PC-9 (cell line): ENCODE data around the gene CELSR3. TPM values are rescaled to one million over a fixed set of nuclear protein-coding genes. Genes with fewer than 3 reads are reported as not detected.

Experiments
- BruUV-seq: library from RNA; stranded (reverse); fragments of 400-500 nt; replicated peaks from 2 replicates; lab custom pipeline; 2021; lab: Mats Ljungman, UMichigan
- CTCF ChIA-PET: fragments of 300-600 bp; sonication (Branson Sonifier 250); formaldehyde crosslinking; loops from one replicate; lab custom pipeline; 2022; ENCODE audit warnings: antibody characterized with exemption; lab: Charles Lee
- POLR2A ChIA-PET: fragments of 300-600 bp; sonication (Branson Sonifier 250); formaldehyde crosslinking; loops from one replicate; lab custom pipeline; 2022; ENCODE audit warnings: antibody characterized with exemption; ENCODE audit not compliant: unreplicated experiment; lab: Charles Lee
- DNase-seq, 2 experiments: peaks; one replicate each; pipeline versions ENCODE4 v3.0.0 to v3.0.0-alpha.2; 2015 to 2022; ENCODE audit warnings: mixed read lengths in 1 of 2
- H2AFZ ChIP-seq: fragments of 200-600 bp; sonication (generic); 2 replicates; pipeline ENCODE4 v1.8.1; 2017; ENCODE audit warnings: antibody characterized with exemption
- H3F3A ChIP-seq: fragments of 200-600 bp; sonication (generic); 2 replicates; pipeline ENCODE4 v1.8.1; 2017; ENCODE audit warnings: antibody characterized with exemption, mild to moderate bottlenecking, low read depth; ENCODE audit not compliant: insufficient read depth
- H3K27ac ChIP-seq: fragments of 200-600 bp; sonication (generic); 2 replicates; pipeline ENCODE4 v1.6.1; 2016; ENCODE audit warnings: mixed run types
- H3K27me3 ChIP-seq: fragments of 200-600 bp; sonication (generic); 2 replicates; pipeline ENCODE4 v1.6.1; 2016; ENCODE audit warnings: low read depth, mixed run types; ENCODE audit not compliant: insufficient read depth
- H3K36me3 ChIP-seq: fragments of 200-600 bp; sonication (generic); 2 replicates; pipeline ENCODE4 v1.6.1; 2016; ENCODE audit warnings: low read depth, mixed run types
- H3K4me1 ChIP-seq: fragments of 200-600 bp; sonication (generic); replicated peaks from 2 replicates; pipeline ENCODE4 v1.6.1; 2016; ENCODE audit warnings: mixed run types; ENCODE audit not compliant: insufficient read depth
- H3K4me2 ChIP-seq: fragments of 200-600 bp; sonication (generic); 2 replicates; pipeline ENCODE4 v1.6.1; 2017; ENCODE audit warnings: mixed run types
- H3K4me3 ChIP-seq: fragments of 200-600 bp; sonication (generic); 2 replicates; pipeline ENCODE4 v1.6.1; 2016; ENCODE audit warnings: mixed run types
- H3K79me2 ChIP-seq: fragments of 200-600 bp; sonication (generic); 2 replicates; pipeline ENCODE4 v1.6.1; 2017; ENCODE audit warnings: low read depth, mixed run types
- H3K9me2 ChIP-seq: fragments of 200-600 bp; sonication (generic); 2 replicates; pipeline ENCODE4 v1.8.1; 2017; ENCODE audit warnings: mild to moderate bottlenecking; ENCODE audit not compliant: insufficient read depth
- H3K9me3 ChIP-seq: fragments of 200-600 bp; sonication (generic); 2 replicates; pipeline ENCODE4 v1.8.1; 2016; ENCODE audit warnings: low read depth; ENCODE audit not compliant: insufficient read depth
- H4K20me1 ChIP-seq: fragments of 200-600 bp; sonication (generic); 2 replicates; pipeline ENCODE4 v1.8.1; 2017; ENCODE audit not compliant: insufficient read depth
- CTCF ChIP-seq: fragments of 200-600 bp; sonication (generic); conservative IDR thresholded peaks from 2 replicates; pipeline ENCODE4 v1.6.1; 2017; ENCODE audit warnings: mixed run types, antibody characterized with exemption, mild to moderate bottlenecking, moderate library complexity
- EZH2 ChIP-seq: fragments of 200-600 bp; sonication (generic); IDR thresholded peaks from 2 replicates; pipeline ENCODE4 v1.8.0; 2017; ENCODE audit warnings: antibody characterized with exemption, low read depth
- intact Hi-C: fragments of 100-400 bp; cut with micrococcal nuclease; formaldehyde crosslinking; loops from one replicate; pipeline ENCODE4 v1.10.0; 2022; ENCODE audit not compliant: unreplicated experiment
- microRNA-seq: library from miRNA; unstranded; fragments of <30 nt; microRNA quantifications from one replicate; pipeline ENCODE4 v1.2.0, GENCODE V29; 2021; ENCODE audit warnings: borderline number of aligned reads, borderline replicate concordance
- total RNA-seq: library from RNA; stranded (reverse); gene quantifications from 2 replicates; pipeline ENCODE4 v1.2.3, GENCODE V29; 2021

Gene CELSR3
- total RNA-seq, 1 experiment from 2014 or later, result 9.9 TPM

- Histone ChIP-seq H3K27ac (no peak overlapping the region), H3K9me3 (no peaks in the 10 kb centered on the region), H3K9me2 (no peaks in the 10 kb centered on the region), H3K4me3 (no peak overlapping the region), H3K27me3 (no peaks in the 10 kb centered on the region), H3F3A (no peaks in the 10 kb centered on the region), H3K4me1 (no peaks in the 10 kb centered on the region), H3K79me2 (peaks cover 6% of the 10 kb centered on the region; the same call in 1 of the 2 replicates), H3K4me2 (no peak overlapping the region), H3K36me3 (no peaks in the 10 kb centered on the region), H2AFZ (no peak overlapping the region), H4K20me1 (no peaks in the 10 kb centered on the region)
- TF ChIP-seq EZH2, result no peak
- no peak for TF ChIP-seq CTCF
- DNase-seq, result no peak
- no TSS peak for BruUV-seq
- intact Hi-C loops, result no loop called here
- CTCF ChIA-PET, result no interaction called here
- POLR2A ChIA-PET, result interaction anchor here (0.6 to 0.7 kb wide), 2 partner anchors 10 to 65 kb away, joined by 4 to 5 read pairs; no protein-coding TSS in a partner anchor
Measured at GRCh38 chr3:48588230-48588629, 74.5 kb downstream of the CELSR3 start.

- H3K79me2 ChIP-seq, result 0 out of 2 replicates have a peak, but pooled peaks cover under 1% of the 10 kb centered on the region
- no peak overlapping the region for H3K27ac ChIP-seq
- CTCF ChIA-PET, result no interaction called here
- no peaks in the 10 kb centered on the region for H3K9me2 ChIP-seq
- no peaks in the 10 kb centered on the region for H3F3A ChIP-seq
- no peak for DNase-seq
- TF ChIP-seq EZH2, result no peak
- no peak for TF ChIP-seq CTCF
- no peaks in the 10 kb centered on the region for H3K9me3 ChIP-seq
- POLR2A ChIA-PET, result interaction anchor here (0.6 kb wide), 1 partner anchor 11 kb away, joined by 4 read pairs; no protein-coding TSS in a partner anchor
- intact Hi-C loops, result no loop called here
- H3K4me3 ChIP-seq, result no peak overlapping the region
- BruUV-seq, result no TSS peak
- no peaks in the 10 kb centered on the region for H3K27me3 ChIP-seq
- H3K4me1 ChIP-seq, result no peaks in the 10 kb centered on the region
- no peak overlapping the region for H2AFZ ChIP-seq
- no peaks in the 10 kb centered on the region for H4K20me1 ChIP-seq
- H3K4me2 ChIP-seq, result no peak overlapping the region
- no peaks in the 10 kb centered on the region for H3K36me3 ChIP-seq
Measured at GRCh38 chr3:48587686-48588085, 75.0 kb downstream of the CELSR3 start.

Small RNAs within 50 kb of the gene (microRNA-seq; reads per million reads assigned to microRNA genes)
- gene MIR4793, result not detected

Other genes starting within 250 kb of the CELSR3 start
- 97.7 and 120 TPM in 2 replicates for gene PLXNB1, start 232.8 kb downstream of the CELSR3 start, total RNA-seq
- 28.5 and 35.4 TPM in 2 replicates for gene CCDC51, start 222.8 kb downstream of the CELSR3 start, total RNA-seq
- 235 and 314 TPM in 2 replicates for gene TMA7, start 222.6 kb downstream of the CELSR3 start, total RNA-seq
- 6.9 and 8.5 TPM in 2 replicates for gene ATRIP, start 216.1 kb downstream of the CELSR3 start, total RNA-seq
- gene SHISA5, start 158.7 kb downstream of the CELSR3 start, total RNA-seq, result 133 and 141 TPM in 2 replicates
- 11.7 and 13.3 TPM in 2 replicates for gene PFKFB4, start 106.1 kb downstream of the CELSR3 start, total RNA-seq
- 2.8 and 4.2 TPM in 2 replicates for gene UCN2, start 99.1 kb downstream of the CELSR3 start, total RNA-seq
- 91.2 and 151 TPM in 2 replicates for gene COL7A1, start 67.6 kb downstream of the CELSR3 start, total RNA-seq
- 255 and 264 TPM in 2 replicates for gene UQCRC1, start 53.2 kb downstream of the CELSR3 start, total RNA-seq
- not detected in 2 replicates for gene TMEM89, start 41.1 kb downstream of the CELSR3 start, total RNA-seq
- 16.5 and 18.7 TPM in 2 replicates for gene SLC26A6, start 27.4 kb downstream of the CELSR3 start, total RNA-seq
- 40.0 and 53.3 TPM in 2 replicates for gene NCKIPSD, start 23.0 kb upstream of the CELSR3 start, total RNA-seq
- gene IP6K2, start 54.3 kb upstream of the CELSR3 start, total RNA-seq, result 123 and 144 TPM in 2 replicates
- 54.2 and 78.9 TPM in 2 replicates for gene PRKAR2A, start 185.0 kb upstream of the CELSR3 start, total RNA-seq
- 2.9 and 4.9 TPM in 2 replicates for gene SLC25A20, start 236.0 kb upstream of the CELSR3 start, total RNA-seq